Measurements from ENCODE around the gene ATAD3C. TPM values are rescaled to one million over a fixed set of nuclear protein-coding genes. Genes with fewer than 3 reads are reported as not detected.

Gene ATAD3C
- total and polyA plus RNA-seq, 2 of the 4 experiments (the other 2 are of a cell fraction), result not detected

DNA sequence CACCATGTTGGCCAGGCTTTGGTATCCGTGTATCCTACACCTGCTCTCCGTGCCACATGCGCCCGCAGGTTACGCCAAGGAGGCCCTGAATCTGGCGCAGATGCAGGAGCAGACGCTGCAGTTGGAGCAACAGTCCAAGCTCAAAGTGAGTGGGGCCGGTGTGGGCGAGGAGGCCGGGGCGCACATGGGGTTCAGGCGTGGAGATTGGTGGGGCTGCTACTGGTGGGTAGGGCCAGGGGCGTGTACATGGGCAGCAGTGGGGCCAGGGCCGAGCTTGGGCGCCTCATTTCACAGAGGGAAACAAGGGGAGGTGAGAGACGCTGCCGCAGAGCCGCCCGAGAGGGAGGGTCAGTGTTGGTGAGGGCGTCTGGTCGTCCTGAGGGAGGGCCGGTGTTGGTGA lies 27.7 kb downstream of the ATAD3C start:
- no peak overlapping the region for H2AK9ac ChIP-seq (replicated peaks; ENCODE audit: low read depth, low read length, poor library complexity)
- H3K36me3 ChIP-seq (ENCODE audit: control insufficient read depth, insufficient read depth, low read length), result peaks cover 32% of the 10 kb centered on the region
- H3K9ac ChIP-seq (ENCODE audit: low read depth, low read length), result no peak overlapping the region
- H2AFZ ChIP-seq (replicated peaks; ENCODE audit: low read length, poor library complexity), result no peak overlapping the region
- H3K4me3 ChIP-seq (ENCODE audit: insufficient read depth, low read depth, low read length), result no peak overlapping the region
- no peak overlapping the region for H3K56ac ChIP-seq (ENCODE audit: extremely low read depth, insufficient read depth, low read length)
- no peak overlapping the region for H3K4ac ChIP-seq (ENCODE audit: low read depth, low read length)
- H3K9me1 ChIP-seq (ENCODE audit: insufficient read depth, low read length), result 0 out of 2 replicates have a peak, but pooled peaks cover 6% of the 10 kb centered on the region
- no peak overlapping the region for H2BK15ac ChIP-seq (ENCODE audit: low read depth, low read length)
- DNase-seq, result no peak
- H3K4me2 ChIP-seq (ENCODE audit: low read depth, low read length), result no peak overlapping the region
- no TSS peak for BruUV-seq (replicated peaks)
- H2AK5ac ChIP-seq (ENCODE audit: low read depth, low read length), result no peak overlapping the region
- no peak for ATAC-seq (ENCODE audit: low read depth)
- no peak overlapping the region for H2BK120ac ChIP-seq (ENCODE audit: low read depth, low read length)
- H2BK20ac ChIP-seq (ENCODE audit: low read depth, low read length), result no peak overlapping the region
- H4K8ac ChIP-seq (ENCODE audit: low read depth in 2 of 2, low read length in 2 of 2), result no peak overlapping the region
- dilution Hi-C loops (cut with HindIII; ENCODE audit: low sequenced_read_pairs, unreplicated experiment), result no loop called here
- H3K27me3 ChIP-seq (ENCODE audit: control insufficient read depth, insufficient read depth, low read length), result no peaks in the 10 kb centered on the region
- H3K14ac ChIP-seq (replicated peaks; ENCODE audit: low read depth, low read length), result no peak overlapping the region
- H3K18ac ChIP-seq (ENCODE audit: low read depth, low read length), result no peak overlapping the region
- no peak overlapping the region for H3K27ac ChIP-seq (ENCODE audit: insufficient read depth, low read length)
- no peak overlapping the region for H3K23ac ChIP-seq (ENCODE audit: low read depth, low read length)
- no peak overlapping the region for H2BK5ac ChIP-seq (ENCODE audit: low read depth, low read length, poor library complexity, severe bottlenecking)
- ChIA-PET CTCF (no interaction called here), POLR2A (ENCODE audit: unreplicated experiment) (no interaction called here)
- no peaks in the 10 kb centered on the region for H3K4me1 ChIP-seq (ENCODE audit: control insufficient read depth, insufficient read depth, low read length)
- H4K91ac ChIP-seq (ENCODE audit: insufficient read depth, low read depth, low read length), result no peak overlapping the region
- WGBS, 2 experiments (ENCODE audit: extremely low coverage in 2 of 2, insufficient read length in 1 of 2), result 100% methylated on average over 5 of the region's 22 CpGs; no CpG with 5 or more reads in 1 of the 2 experiments
- no peak for TF ChIP-seq POLR2A (IDR thresholded peaks at IDR 0.05; ENCODE audit: low read depth, low read length)
- no peak for TF ChIP-seq BHLHE40 (IDR thresholded peaks at IDR 0.05; ENCODE audit: low read depth, low read length)
- TF ChIP-seq, protein P1, sequence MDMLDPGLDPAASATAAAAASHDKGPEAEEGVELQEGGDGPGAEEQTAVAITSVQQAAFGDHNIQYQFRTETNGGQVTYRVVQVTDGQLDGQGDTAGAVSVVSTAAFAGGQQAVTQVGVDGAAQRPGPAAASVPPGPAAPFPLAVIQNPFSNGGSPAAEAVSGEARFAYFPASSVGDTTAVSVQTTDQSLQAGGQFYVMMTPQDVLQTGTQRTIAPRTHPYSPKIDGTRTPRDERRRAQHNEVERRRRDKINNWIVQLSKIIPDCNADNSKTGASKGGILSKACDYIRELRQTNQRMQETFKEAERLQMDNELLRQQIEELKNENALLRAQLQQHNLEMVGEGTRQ (IDR thresholded peaks at IDR 0.05; ENCODE audit: low read depth, low read length), result no peak
- no peaks in the 10 kb centered on the region for H3K9me3 ChIP-seq (ENCODE audit: control insufficient read depth, insufficient read depth, low read length)
- peaks cover 4 to 22% of the 10 kb centered on the region in 2 experiments for H3K79me1 ChIP-seq (ENCODE audit: low read depth in 1 of 2, low read length in 2 of 2)
- intact Hi-C loops (cut with micrococcal nuclease), result no loop called here
- in situ Hi-C loops (cut with MboI; ENCODE audit: low sequenced_read_pairs), result no loop called here
- no peak overlapping the region for H4K5ac ChIP-seq (ENCODE audit: low read depth, low read length)
- H4K20me1 ChIP-seq (ENCODE audit: insufficient read depth, low read length), result peaks cover 21% of the 10 kb centered on the region
